H1 (cell line): ENCODE data around the gene ZNF407. TPM values are rescaled to one million over a fixed set of nuclear protein-coding genes. Genes with fewer than 3 reads are reported as not detected.

Source experiments
- CTCF ChIA-PET: fragments of 300-600 bp; sonication (Branson Sonifier 250); formaldehyde crosslinking; loops from one replicate; lab custom pipeline; 2021; ENCODE audit not compliant: partially characterized antibody; lab: Charles Lee
- POLR2A ChIA-PET: fragments of 300-600 bp; sonication (Branson Sonifier 250); formaldehyde crosslinking; loops from one replicate; lab custom pipeline; 2021; ENCODE audit warnings: inconsistent platforms; ENCODE audit not compliant: partially characterized antibody; lab: Charles Lee
- DNase-seq, 2 experiments: peaks; one replicate each; pipeline versions ENCODE4 v3.0.0 to v3.0.0-alpha.2; 2010 to 2022; ENCODE audit warnings: low spot score in 2 of 2, low read depth in 1 of 2, mixed read lengths in 1 of 2
- FAIRE-seq: peaks from 2 replicates; lab custom pipeline; 2011; peaks lifted over from hg19 to GRCh38; lab: Jason Lieb, UNC
- H2AFZ ChIP-seq: 2 replicates; pipeline ENCODE4 v1.8.1; 2012; ENCODE audit warnings: low read length, inconsistent platforms
- H2AK5ac ChIP-seq: 2 replicates; pipeline ENCODE4 v1.6.1; 2013; ENCODE audit warnings: low read depth, low read length
- H2BK120ac ChIP-seq: replicated peaks from 2 replicates; pipeline ENCODE3; 2013; ENCODE audit warnings: low read depth, low read length, inconsistent platforms
- H2BK12ac ChIP-seq: 2 replicates; pipeline ENCODE4 v1.6.1; 2013; ENCODE audit warnings: low read depth, low read length
- H2BK15ac ChIP-seq: 2 replicates; pipeline ENCODE4 v1.6.1; 2013; ENCODE audit warnings: low read length
- H2BK20ac ChIP-seq: 2 replicates; pipeline ENCODE4 v1.6.1; 2013; ENCODE audit warnings: low read length
- H2BK5ac ChIP-seq: 2 replicates; pipeline ENCODE4 v1.6.1; 2013; ENCODE audit warnings: low read depth, low read length
- H3K14ac ChIP-seq: 2 replicates; pipeline ENCODE4 v1.6.1; 2013; ENCODE audit warnings: inconsistent platforms; ENCODE audit not compliant: insufficient read length
- H3K18ac ChIP-seq: 2 replicates; pipeline ENCODE4 v1.6.1; 2013; ENCODE audit warnings: low read length; ENCODE audit errors: extremely low read depth
- H3K23ac ChIP-seq: 2 replicates; pipeline ENCODE4 v1.6.1; 2013; ENCODE audit warnings: inconsistent platforms; ENCODE audit not compliant: insufficient read length
- H3K23me2 ChIP-seq: 2 replicates; pipeline ENCODE4 v1.6.1; 2013; ENCODE audit warnings: low read depth, low read length
- H3K27ac ChIP-seq: 2 replicates; pipeline ENCODE4 v1.6.1; 2011; ENCODE audit warnings: low read depth, low read length, inconsistent platforms
- H3K27me3 ChIP-seq, 4 experiments: replicated peaks in 1 of 4; 1 replicate in 1 of 4; 2 replicates in 3 of 4; pipeline versions ENCODE4 v1.6.1 to v1.8.1; 2011 to 2013; ENCODE audit warnings: low read length in 3 of 4, mild to moderate bottlenecking in 3 of 4, inconsistent platforms in 2 of 4, mixed read lengths in 2 of 4, moderate library complexity in 1 of 4; ENCODE audit not compliant: control insufficient read depth in 3 of 4, insufficient read depth in 3 of 4; ENCODE audit errors: extremely low read depth in 1 of 4
- H3K36me3 ChIP-seq, 4 experiments: 2 replicates each; pipeline versions ENCODE4 v1.6.1 to v1.8.1; 2011 to 2013; ENCODE audit warnings: mild to moderate bottlenecking in 4 of 4, low read length in 3 of 4, moderate library complexity in 2 of 4, control low read depth in 1 of 4, inconsistent platforms in 1 of 4; ENCODE audit not compliant: insufficient read depth in 4 of 4, control insufficient read depth in 2 of 4
- H3K4ac ChIP-seq: replicated peaks from 2 replicates; pipeline ENCODE3; 2013; ENCODE audit warnings: low read length, low read depth, mixed read lengths, inconsistent platforms; ENCODE audit not compliant: insufficient read length
- H3K4me1 ChIP-seq, 4 experiments: replicated peaks in 1 of 4; 1 replicate in 1 of 4; 2 replicates in 3 of 4; pipeline versions ENCODE4 v1.6.1 to v1.8.1; 2011 to 2013; ENCODE audit warnings: low read length in 3 of 4, inconsistent platforms in 2 of 4, mixed read lengths in 1 of 4; ENCODE audit not compliant: insufficient read depth in 4 of 4, control insufficient read depth in 3 of 4
- H3K4me2 ChIP-seq, 2 experiments: 2 replicates each; pipeline versions ENCODE4 v1.6.1 to v1.8.1; 2011 to 2013; ENCODE audit warnings: low read depth in 2 of 2, low read length in 2 of 2, control low read depth in 1 of 2, inconsistent platforms in 1 of 2, mild to moderate bottlenecking in 1 of 2; ENCODE audit not compliant: insufficient read depth in 1 of 2
- H3K4me3 ChIP-seq, 4 experiments: fragments of 200-600, 300-600 bp in 1 of 4; sonication (generic), shearing (Covaris generic), sonication (Bioruptor Twin) in 1 of 4; 2 replicates each; pipeline versions ENCODE4 v1.5.1 to v1.8.1; 2011 to 2016; ENCODE audit warnings: low read length in 4 of 4, low read depth in 3 of 4, control low read depth in 2 of 4, inconsistent platforms in 2 of 4, mild to moderate bottlenecking in 2 of 4, mixed read lengths in 1 of 4, moderate library complexity in 1 of 4; ENCODE audit not compliant: insufficient read depth in 2 of 4; ENCODE audit errors: extremely low read depth in 1 of 4
- H3K56ac ChIP-seq: replicated peaks from 2 replicates; pipeline ENCODE3; 2013; ENCODE audit warnings: low read depth, mild to moderate bottlenecking, mixed read lengths, low read length, inconsistent platforms; ENCODE audit not compliant: insufficient read length
- H3K79me1 ChIP-seq: 2 replicates; pipeline ENCODE4 v1.6.1; 2013; ENCODE audit warnings: low read depth, low read length, control low read depth
- H3K79me2 ChIP-seq, 2 experiments: 2 replicates each; pipeline versions ENCODE4 v1.6.1 to v1.8.1; 2012 to 2013; ENCODE audit warnings: low read length in 2 of 2, mild to moderate bottlenecking in 2 of 2, inconsistent platforms in 1 of 2; ENCODE audit not compliant: insufficient read depth in 2 of 2, control insufficient read depth in 1 of 2
- H3K9ac ChIP-seq, 4 experiments: replicated peaks in 1 of 4; 1 replicate in 1 of 4; 2 replicates in 3 of 4; pipeline versions ENCODE4 v1.6.1 to v1.8.1; 2011 to 2013; ENCODE audit warnings: low read depth in 3 of 4, low read length in 3 of 4, control low read depth in 2 of 4, mild to moderate bottlenecking in 2 of 4, moderate library complexity in 2 of 4, inconsistent platforms in 1 of 4; ENCODE audit errors: extremely low read depth in 1 of 4
- H3K9me3 ChIP-seq, 2 experiments: 2 replicates each; pipeline versions ENCODE4 v1.6.1 to v1.8.1; 2012 to 2013; ENCODE audit warnings: mild to moderate bottlenecking in 2 of 2, moderate library complexity in 2 of 2, control low read depth in 1 of 2, inconsistent platforms in 1 of 2, low read depth in 1 of 2, low read length in 1 of 2, mixed read lengths in 1 of 2; ENCODE audit not compliant: insufficient read depth in 2 of 2
- H4K20me1 ChIP-seq, 2 experiments: replicated peaks in 1 of 2; 2 replicates each; pipeline versions ENCODE3 to v1.8.1; 2011 to 2013; ENCODE audit warnings: inconsistent platforms in 2 of 2, low read length in 2 of 2, mild to moderate bottlenecking in 1 of 2; ENCODE audit not compliant: insufficient read depth in 2 of 2, control insufficient read depth in 1 of 2
- H4K5ac ChIP-seq: 2 replicates; pipeline ENCODE4 v1.6.1; 2013; ENCODE audit warnings: low read length, low read depth, mixed read lengths, inconsistent platforms; ENCODE audit not compliant: insufficient read length
- H4K8ac ChIP-seq: 2 replicates; pipeline ENCODE4 v1.8.0; 2013; ENCODE audit warnings: mild to moderate bottlenecking, moderate library complexity, low read length, inconsistent platforms; ENCODE audit not compliant: insufficient read depth; ENCODE audit errors: extremely low read depth
- H4K91ac ChIP-seq: replicated peaks from 2 replicates; pipeline ENCODE3; 2013; ENCODE audit warnings: low read length, mixed read lengths, inconsistent platforms; ENCODE audit not compliant: insufficient read length
- CBX5 ChIP-seq: fragments of 300-800, 300-1000 bp; sonication (generic); IDR thresholded peaks from 2 replicates; pipeline ENCODE4 v1.7.1; 2016; ENCODE audit warnings: antibody characterized with exemption, low read length, low read depth
- CTBP2 ChIP-seq: IDR thresholded peaks from 2 replicates; pipeline ENCODE4 v1.7.0; 2011; ENCODE audit warnings: borderline replicate concordance, mild to moderate bottlenecking, moderate library complexity, mixed read lengths, low read length; ENCODE audit not compliant: insufficient read depth, insufficient read length
- HDAC6 ChIP-seq: IDR thresholded peaks from one replicate; pipeline ENCODE4 v1.7.1; 2012; ENCODE audit warnings: low read depth, mild to moderate bottlenecking, inconsistent platforms, low read length, moderate library complexity
- POLR2A ChIP-seq, 2 experiments: IDR thresholded peaks; 1 replicate in 1 of 2; 2 replicates in 1 of 2; pipeline ENCODE4 v1.6.1; 2011; ENCODE audit warnings: low read depth in 2 of 2, low read length in 2 of 2, mild to moderate bottlenecking in 2 of 2; ENCODE audit errors: control extremely low read depth in 1 of 2
- POLR2AphosphoS5 ChIP-seq: IDR thresholded peaks from 2 replicates; pipeline ENCODE4 v1.6.1; 2011; ENCODE audit warnings: low read depth, low read length
- RFX5 ChIP-seq: IDR thresholded peaks from 2 replicates; pipeline ENCODE4 v1.6.1; 2011; ENCODE audit warnings: low read depth, low read length, improper control_type of control experiment, borderline replicate concordance
- SIX5 ChIP-seq: IDR thresholded peaks from 2 replicates; pipeline ENCODE4 v1.6.1; 2011; ENCODE audit warnings: mild to moderate bottlenecking, low read depth, low read length
- WGBS, 2 experiments: shearing (Covaris generic) in 1 of 2; methylation state at CpG; one replicate each; pipeline versions ENCODE4 v1.1.6 to v1.1.7; 2013 to 2015; ENCODE audit warnings: low lambda C conversion rate in 2 of 2, mixed read lengths in 2 of 2, inconsistent platforms in 1 of 2, low coverage in 1 of 2, missing lambda C conversion rate in 1 of 2; ENCODE audit not compliant: insufficient replicate concordance in 2 of 2, insufficient coverage in 1 of 2, insufficient read length in 1 of 2; ENCODE audit errors: extremely low coverage in 1 of 2, missing lambda C conversion rate in 1 of 2; 5-methylcytosine and 5-hydroxymethylcytosine counted together
- polyA plus RNA-seq, 7 experiments: library from polyadenylated mRNA; depleted of rRNA in 3 of 7; stranded (reverse) in 5 of 7; unstranded in 2 of 7; fragments of >200 nt in 5 of 7; fragments of 200-250 nt in 2 of 7; gene quantifications; 1 replicate in 5 of 7; 2 replicates in 1 of 7; 4 replicates in 1 of 7; pipeline versions ENCODE4 v1.2.1 to v1.2.3, GENCODE V29; 2011 to 2013; ENCODE audit warnings: missing spikeins in 2 of 7, mixed read lengths in 2 of 7
- total RNA-seq: library from RNA; stranded (reverse); fragmentation: NEBNext Ultra II Directional; extraction: Animal tissue kit (Norgen Biotek cat#: 25700); gene quantifications from 2 replicates; pipeline ENCODE4 v1.2.1, GENCODE V29; 2021
- TF ChIP-seq, protein P1 (sequence below): IDR thresholded peaks from 2 replicates; pipeline ENCODE4 v1.6.1; 2011; ENCODE audit warnings: low read depth, mild to moderate bottlenecking, low read length; ENCODE audit not compliant: insufficient read depth

Gene ZNF407
- total and polyA plus RNA-seq, 2 of the 8 experiments (the other 6 are each of a cell fraction or from before 2014, with no cell fraction given), result 1.5 to 6.8 TPM

- no peak overlapping the region for H2BK120ac ChIP-seq
- H3K27me3 ChIP-seq, result no peaks in the 10 kb centered on the region
- H2BK12ac ChIP-seq, result no peak overlapping the region
- H2BK5ac ChIP-seq, result no peak overlapping the region
- no peak overlapping the region for H4K91ac ChIP-seq
- H3K9ac ChIP-seq, result no peak overlapping the region
- H3K4me2 ChIP-seq, result no peak overlapping the region
- no peak overlapping the region for H2AK5ac ChIP-seq
- H3K4me3 ChIP-seq, result no peak overlapping the region
- DNase-seq (no peak), FAIRE-seq (no peak)
- no peaks in the 10 kb centered on the region for H3K79me2 ChIP-seq
- no peak overlapping the region for H4K5ac ChIP-seq
- no peak overlapping the region for H3K14ac ChIP-seq
- WGBS, 2 experiments, result 97% methylated on average over 7 of the region's 7 CpGs; no CpG with 5 or more reads in 1 of the 2 experiments
- no peak overlapping the region for H3K23ac ChIP-seq
- no peaks in the 10 kb centered on the region for H4K20me1 ChIP-seq
- no peak overlapping the region for H2AFZ ChIP-seq
- H3K4ac ChIP-seq, result no peak overlapping the region
- H3K79me1 ChIP-seq, result no peaks in the 10 kb centered on the region
- no peaks in the 10 kb centered on the region for H3K9me3 ChIP-seq
- CTCF ChIA-PET, result interaction anchor here (1.0 kb wide), 1 partner anchor 56 kb away, joined by 3 read pairs; no protein-coding TSS in a partner anchor
- no peak overlapping the region for H2BK20ac ChIP-seq
- POLR2A ChIA-PET, result no interaction called here
- H3K27ac ChIP-seq, result no peak overlapping the region
- no peak overlapping the region for H3K18ac ChIP-seq
- no peaks in the 10 kb centered on the region for H3K36me3 ChIP-seq
- no peak overlapping the region for H4K8ac ChIP-seq
- no peak overlapping the region for H2BK15ac ChIP-seq
- no peaks in the 10 kb centered on the region for H3K23me2 ChIP-seq
- no peak overlapping the region for H3K56ac ChIP-seq
- peaks cover 0 to 5% (median 2%) of the 10 kb centered on the region in 4 experiments; a peak in 3 of 7 replicates for H3K4me1 ChIP-seq
- TF ChIP-seq RFX5, result no peak
- no peak for TF ChIP-seq CBX5
- no peak for TF ChIP-seq HDAC6
- no peak for TF ChIP-seq CTBP2
- TF ChIP-seq SIX5, result no peak
- TF ChIP-seq POLR2AphosphoS5, result no peak
- TF ChIP-seq POLR2A (IDR thresholded peaks at IDR 0.05; ENCODE audit: control extremely low read depth in 1 of 2, low read depth in 2 of 2, low read length in 2 of 2), result no peak
- TF ChIP-seq, protein P1, sequence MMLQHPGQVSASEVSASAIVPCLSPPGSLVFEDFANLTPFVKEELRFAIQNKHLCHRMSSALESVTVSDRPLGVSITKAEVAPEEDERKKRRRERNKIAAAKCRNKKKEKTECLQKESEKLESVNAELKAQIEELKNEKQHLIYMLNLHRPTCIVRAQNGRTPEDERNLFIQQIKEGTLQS, result no peak
These were observed 243.0 kb downstream of the ZNF407 start for GRCh38 chr18:74840492-74841167.
